Measurements from ENCODE around the gene OSER1.

- TF ChIP-seq EZH2 (IDR thresholded peaks at IDR 0.05; ENCODE audit: borderline replicate concordance, low read depth, low read length, severe bottlenecking): no peak
- no peak for TF ChIP-seq CTCF (IDR thresholded peaks at IDR 0.05; ENCODE audit: borderline replicate concordance, extremely low read depth, low read length, poor library complexity, severe bottlenecking)
Measured at GRCh38 chr20:44228465-44229258, 18.1 kb upstream of the OSER1 start.
